ENCODE data around the gene ATG16L1.

ATG16L1 gene

DNA sequence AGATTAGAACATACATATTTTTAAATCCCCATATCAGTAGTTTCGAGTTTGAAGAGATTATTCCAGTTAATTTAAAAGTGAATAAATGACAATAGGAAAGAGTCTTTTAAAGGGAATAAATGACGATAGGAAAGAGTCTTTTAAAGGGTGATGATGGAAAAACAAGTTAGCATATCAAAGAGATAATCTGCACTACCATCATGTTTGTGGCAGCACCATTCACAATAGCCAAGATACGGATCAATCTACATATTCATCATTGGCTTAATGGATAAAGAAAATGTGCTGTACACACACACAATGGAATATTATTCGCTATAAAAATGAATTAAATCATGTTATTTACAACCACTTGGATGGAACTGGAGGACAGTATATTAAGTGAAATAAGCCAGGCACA is 15.0 kb downstream of the ATG16L1 start:
- TF ChIP-seq, protein P1, sequence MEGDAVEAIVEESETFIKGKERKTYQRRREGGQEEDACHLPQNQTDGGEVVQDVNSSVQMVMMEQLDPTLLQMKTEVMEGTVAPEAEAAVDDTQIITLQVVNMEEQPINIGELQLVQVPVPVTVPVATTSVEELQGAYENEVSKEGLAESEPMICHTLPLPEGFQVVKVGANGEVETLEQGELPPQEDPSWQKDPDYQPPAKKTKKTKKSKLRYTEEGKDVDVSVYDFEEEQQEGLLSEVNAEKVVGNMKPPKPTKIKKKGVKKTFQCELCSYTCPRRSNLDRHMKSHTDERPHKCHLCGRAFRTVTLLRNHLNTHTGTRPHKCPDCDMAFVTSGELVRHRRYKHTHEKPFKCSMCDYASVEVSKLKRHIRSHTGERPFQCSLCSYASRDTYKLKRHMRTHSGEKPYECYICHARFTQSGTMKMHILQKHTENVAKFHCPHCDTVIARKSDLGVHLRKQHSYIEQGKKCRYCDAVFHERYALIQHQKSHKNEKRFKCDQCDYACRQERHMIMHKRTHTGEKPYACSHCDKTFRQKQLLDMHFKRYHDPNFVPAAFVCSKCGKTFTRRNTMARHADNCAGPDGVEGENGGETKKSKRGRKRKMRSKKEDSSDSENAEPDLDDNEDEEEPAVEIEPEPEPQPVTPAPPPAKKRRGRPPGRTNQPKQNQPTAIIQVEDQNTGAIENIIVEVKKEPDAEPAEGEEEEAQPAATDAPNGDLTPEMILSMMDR (conservative IDR thresholded peaks at IDR 0.05): no peak
- H3K27ac ChIP-seq: no peak overlapping the region

DNA sequence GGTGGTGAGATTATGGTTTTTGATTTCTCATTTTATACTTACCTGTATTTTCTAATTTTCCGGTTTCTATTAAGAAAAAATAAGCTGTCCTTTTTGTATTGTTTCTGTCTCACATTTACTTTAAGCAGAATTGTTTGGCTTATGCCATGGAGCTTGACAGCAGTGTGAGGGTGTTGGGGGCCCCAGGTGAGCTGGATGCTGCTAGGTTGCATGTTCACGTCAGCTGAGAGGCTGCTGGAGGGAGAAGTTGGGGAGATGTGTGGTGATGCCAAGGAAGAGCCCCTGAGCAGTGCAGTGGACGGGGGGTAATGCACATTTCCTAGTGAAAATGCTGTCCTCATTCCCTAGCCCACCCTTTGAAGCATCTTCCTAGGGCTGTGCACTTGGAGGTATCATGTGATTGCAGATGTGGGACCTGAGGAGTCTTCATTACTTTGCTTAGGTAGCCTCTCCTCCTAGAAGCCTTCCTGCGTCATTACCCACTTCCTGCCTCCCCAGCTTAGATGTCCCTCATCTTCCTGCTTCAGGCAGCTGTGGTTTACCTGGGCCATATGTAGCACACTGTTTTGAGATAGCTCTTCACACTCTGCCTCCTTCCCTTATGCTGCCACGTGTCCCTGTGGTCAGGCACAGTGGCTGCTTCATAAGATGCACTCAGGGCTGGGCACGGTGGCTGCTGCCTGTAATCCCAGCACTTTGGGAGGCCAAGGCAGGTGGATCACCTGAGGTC is 16.2 kb downstream of the ATG16L1 start:
- TF ChIP-seq, protein P1 (conservative IDR thresholded peaks at IDR 0.05): no peak
- H3K27ac ChIP-seq: peak overlapping the region; percentile 100

DNA sequence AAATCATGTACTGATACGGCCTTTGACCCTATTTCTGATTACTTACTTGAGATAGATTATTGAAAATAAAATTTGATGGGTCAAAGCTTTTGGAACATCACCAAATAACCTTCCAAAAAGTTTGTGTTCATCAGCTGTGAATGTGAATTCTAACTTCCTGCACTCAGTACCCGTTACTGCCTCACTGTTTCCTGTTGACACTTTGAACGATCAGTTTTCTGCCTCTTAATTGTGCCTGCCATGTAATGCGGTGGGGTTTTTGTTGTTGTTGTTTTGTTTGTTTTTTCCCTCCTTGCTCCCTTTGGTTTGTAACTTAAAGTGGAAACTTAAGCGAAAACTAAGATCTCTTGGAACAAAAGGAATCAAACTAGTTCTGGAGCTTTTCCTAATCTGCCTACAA is 18.9 kb downstream of the ATG16L1 start:
- peak overlapping the region; percentile 100 for H3K27ac ChIP-seq
- TF ChIP-seq, protein P1 (conservative IDR thresholded peaks at IDR 0.05): no peak

DNA sequence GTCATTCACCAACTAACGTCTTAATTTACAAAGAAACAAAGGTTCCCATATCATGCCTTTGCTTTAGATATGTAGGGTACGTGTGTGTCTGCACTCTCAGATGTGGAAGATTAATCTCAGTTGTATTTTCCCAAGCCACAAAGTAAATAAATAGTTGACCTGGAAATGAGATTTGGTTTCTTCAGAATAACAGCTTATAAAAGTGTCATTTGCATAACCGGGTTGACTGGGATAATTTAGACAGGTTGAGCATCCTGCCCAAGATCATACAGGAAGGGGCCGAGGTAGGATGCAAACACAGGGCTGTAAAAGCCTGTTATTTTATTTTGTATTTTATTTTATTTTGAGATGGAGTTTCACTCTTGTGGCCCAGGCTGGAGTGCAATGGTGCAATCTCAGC is 19.5 kb downstream of the ATG16L1 start:
- TF ChIP-seq, protein P1 (conservative IDR thresholded peaks at IDR 0.05): no peak
- H3K27ac ChIP-seq: peak overlapping the region; percentile 100

DNA sequence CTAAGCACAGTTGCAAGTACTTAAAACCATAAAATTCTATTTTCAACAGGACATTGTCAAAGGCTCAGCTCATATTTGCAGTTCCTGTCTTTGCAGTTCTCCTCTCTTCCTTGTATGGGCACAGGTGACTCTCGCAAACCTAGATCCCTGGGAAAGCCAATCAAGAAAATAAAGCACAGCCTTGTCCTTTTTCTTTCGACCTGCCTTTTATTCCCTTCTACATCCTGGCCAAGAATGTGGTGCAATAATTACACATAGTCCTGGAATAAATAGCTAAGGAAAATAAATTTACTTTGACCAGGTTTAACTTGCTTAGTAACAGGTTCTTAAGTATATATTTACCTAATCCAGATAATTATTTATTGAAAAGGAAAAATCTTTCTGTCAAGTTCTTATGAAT is 20.2 kb downstream of the ATG16L1 start:
- H3K27ac ChIP-seq: peak overlapping the region; percentile 100
- TF ChIP-seq, protein P1 (conservative IDR thresholded peaks at IDR 0.05): no peak

DNA sequence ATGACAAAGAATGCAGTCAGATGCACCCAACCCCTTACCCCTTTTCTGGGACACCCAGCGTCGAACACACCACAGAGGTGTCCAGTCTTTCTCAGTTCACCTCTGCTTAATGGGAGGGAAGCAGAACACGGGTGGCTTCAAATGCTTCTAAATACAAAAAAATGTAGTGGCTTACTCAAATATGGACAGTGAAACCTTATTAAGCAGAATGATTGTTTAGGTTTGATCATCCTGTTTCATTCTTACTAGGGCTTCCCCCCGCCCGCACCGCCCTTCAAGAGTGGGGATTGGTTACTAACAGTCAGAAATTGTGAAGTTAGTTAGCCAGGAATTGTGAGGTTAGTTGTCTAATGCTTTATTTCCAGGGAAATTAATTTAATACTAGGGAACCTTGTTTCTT is 21.6 kb downstream of the ATG16L1 start:
- peak overlapping the region; percentile 100 for H3K27ac ChIP-seq
- TF ChIP-seq, protein P1 (conservative IDR thresholded peaks at IDR 0.05): no peak

DNA sequence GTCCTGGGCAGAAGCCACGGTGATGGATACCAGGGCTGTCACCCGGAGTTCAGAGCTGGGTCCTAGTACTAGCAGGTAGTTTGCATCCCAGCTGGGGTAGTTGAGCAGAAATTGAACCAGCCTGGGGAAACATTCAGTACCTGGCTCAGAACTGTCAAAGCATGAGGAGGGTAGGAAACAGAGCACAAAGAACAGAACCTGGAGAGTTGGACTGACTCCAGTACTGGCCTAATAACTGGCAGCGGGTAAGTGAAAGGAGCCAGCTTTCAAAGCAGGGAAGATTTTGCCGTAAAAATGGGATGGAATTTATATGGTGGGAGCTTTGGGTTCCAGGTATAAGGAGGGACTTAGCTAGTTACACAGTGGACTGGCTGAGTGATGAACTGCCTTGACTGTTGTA is 23.8 kb downstream of the ATG16L1 start:
- TF ChIP-seq, protein P1 (conservative IDR thresholded peaks at IDR 0.05): no peak

More for the DNA sequence above, 23.8 kb downstream of the ATG16L1 start:
- H3K27ac ChIP-seq: peak overlapping the region; percentile 100; the same call in 1 of the 2 replicates
